SK-N-MC (cell line): ENCODE results near the gene SOD1.

Source experiments
- EZH2 ChIP-seq: fragments of 200-600 bp; sonication (generic); IDR thresholded peaks from one replicate; pipeline ENCODE4 v1.6.1; 2017; ENCODE audit warnings: antibody characterized with exemption
- POLR2AphosphoS5 ChIP-seq: IDR thresholded peaks from 2 replicates; pipeline ENCODE4 v1.6.1; 2012; ENCODE audit warnings: mild to moderate bottlenecking, low read depth, low read length, borderline replicate concordance

GRCh38 chr21:31665397-31665796, 5.9 kb downstream of the SOD1 start:
- TF ChIP-seq EZH2 = no peak
- TF ChIP-seq POLR2AphosphoS5 = no peak
